CD14-positive monocyte (primary cell): Measurements from ENCODE around the gene ARHGAP32. TPM values are rescaled to one million over a fixed set of nuclear protein-coding genes. Genes with fewer than 3 reads are reported as not detected.

Experiments
- DNase-seq, 3 donors: peaks; one replicate each; pipeline ENCODE4 v3.0.0-alpha.2; 2011 to 2022
- H2AFZ ChIP-seq: 2 replicates; pipeline ENCODE4 v1.6.0; 2012; ENCODE audit warnings: mild to moderate bottlenecking, low read depth, low read length, inconsistent platforms; ENCODE audit not compliant: insufficient read depth, poor library complexity, severe bottlenecking
- H3K27ac ChIP-seq, 2 donors: 1 replicate in 1 of 2; 2 replicates in 1 of 2; pipeline ENCODE4 v1.5.1; 2012 to 2013; ENCODE audit warnings: low read length in 2 of 2, control low read depth in 1 of 2, inconsistent platforms in 1 of 2, low read depth in 1 of 2, mild to moderate bottlenecking in 1 of 2
- H3K27me3 ChIP-seq, 2 donors: one replicate each; pipeline versions ENCODE4 v1.6.0 to v1.6.1; 2011 to 2013; ENCODE audit warnings: low read length in 2 of 2; ENCODE audit not compliant: control insufficient read depth in 2 of 2, insufficient read depth in 2 of 2
- H3K36me3 ChIP-seq, 2 donors: replicated peaks in 1 of 2; 1 replicate in 1 of 2; 2 replicates in 1 of 2; pipeline versions ENCODE4 v1.5.1 to v1.6.1; 2012 to 2013; ENCODE audit warnings: low read length in 2 of 2, control low read depth in 1 of 2, inconsistent platforms in 1 of 2, mild to moderate bottlenecking in 1 of 2; ENCODE audit not compliant: insufficient read depth in 2 of 2, control insufficient read depth in 1 of 2
- H3K4me1 ChIP-seq, 2 donors: 1 replicate in 1 of 2; 2 replicates in 1 of 2; pipeline versions ENCODE4 v1.5.1 to v1.6.1; 2012 to 2013; ENCODE audit warnings: low read length in 2 of 2, control low read depth in 1 of 2, inconsistent platforms in 1 of 2, mild to moderate bottlenecking in 1 of 2, moderate library complexity in 1 of 2; ENCODE audit not compliant: insufficient read depth in 2 of 2, control insufficient read depth in 1 of 2
- H3K4me2 ChIP-seq: replicated peaks from 2 replicates; pipeline ENCODE3; 2012; ENCODE audit warnings: low read length, moderate library complexity, mild to moderate bottlenecking; ENCODE audit not compliant: poor library complexity, severe bottlenecking; ENCODE audit errors: extremely low read depth
- H3K4me3 ChIP-seq, 3 experiments: fragments of 200-600 bp in 1 of 3; sonication (generic) in 1 of 3; replicated peaks in 1 of 3; 1 replicate in 2 of 3; 2 replicates in 1 of 3; pipeline ENCODE4 v1.5.1; 2011 to 2013; ENCODE audit warnings: low read length in 3 of 3, mild to moderate bottlenecking in 3 of 3, control low read depth in 2 of 3, low read depth in 2 of 3, inconsistent platforms in 1 of 3, moderate library complexity in 1 of 3
- H3K79me2 ChIP-seq: 2 replicates; pipeline ENCODE4 v1.6.0; 2012; ENCODE audit warnings: mild to moderate bottlenecking, control low read depth, inconsistent platforms, low read length, moderate library complexity; ENCODE audit not compliant: insufficient read depth
- H3K9ac ChIP-seq: 2 replicates; pipeline ENCODE4 v1.6.0; 2017; ENCODE audit warnings: low read length, mild to moderate bottlenecking; ENCODE audit not compliant: insufficient read depth, poor library complexity, severe bottlenecking
- H3K9me3 ChIP-seq, 2 donors: replicated peaks in 1 of 2; 1 replicate in 1 of 2; 2 replicates in 1 of 2; pipeline versions ENCODE4 v1.5.1 to v1.6.1; 2012 to 2013; ENCODE audit warnings: low read length in 2 of 2, control low read depth in 1 of 2; ENCODE audit not compliant: control insufficient read depth in 1 of 2, insufficient read depth in 1 of 2
- H4K20me1 ChIP-seq: 2 replicates; pipeline ENCODE4 v1.6.0; 2012; ENCODE audit warnings: mild to moderate bottlenecking, low read length, control low read depth, moderate library complexity; ENCODE audit not compliant: insufficient read depth
- H3K27ac Mint-ChIP-seq, 7 donors: one replicate each; pipeline ENCODE4 v1.8.0; 2020; ENCODE audit warnings: mild to moderate bottlenecking in 7 of 7, mixed read lengths in 7 of 7, moderate library complexity in 6 of 7, inconsistent platforms in 2 of 7
- H3K27me3 Mint-ChIP-seq, 3 donors: one replicate each; pipeline ENCODE4 v1.8.0; 2021 to 2022; ENCODE audit warnings: low read depth in 3 of 3, mild to moderate bottlenecking in 3 of 3, mixed read lengths in 3 of 3, moderate library complexity in 3 of 3, inconsistent platforms in 1 of 3
- H3K36me3 Mint-ChIP-seq, 2 donors: one replicate each; pipeline ENCODE4 v1.8.0; 2020; ENCODE audit warnings: mixed read lengths in 2 of 2, inconsistent platforms in 1 of 2, mild to moderate bottlenecking in 1 of 2
- H3K4me1 Mint-ChIP-seq: one replicate; pipeline ENCODE4 v1.8.0; 2020; ENCODE audit warnings: mild to moderate bottlenecking, mixed read lengths
- H3K4me3 Mint-ChIP-seq, 2 donors: one replicate each; pipeline ENCODE4 v1.8.0; 2020; ENCODE audit warnings: mild to moderate bottlenecking in 2 of 2, mixed read lengths in 2 of 2, moderate library complexity in 1 of 2
- H3K9me3 Mint-ChIP-seq, 7 donors: one replicate each; pipeline ENCODE4 v1.8.0; 2020 to 2022; ENCODE audit warnings: mixed read lengths in 7 of 7, mild to moderate bottlenecking in 6 of 7, moderate library complexity in 6 of 7, inconsistent platforms in 2 of 7
- WGBS: methylation state at CpG from one replicate; pipeline ENCODE4 v1.1.5; 2013; ENCODE audit warnings: missing lambda C conversion rate; ENCODE audit not compliant: insufficient coverage; 5-methylcytosine and 5-hydroxymethylcytosine counted together
- intact Hi-C, 2 donors: fragments of 100-400 bp; cut with micrococcal nuclease; formaldehyde crosslinking; loops; one replicate each; pipeline versions ENCODE4 v1.15.0 to v1.15.1; 2023
- polyA plus RNA-seq, 3 donors: library from polyadenylated mRNA; depleted of rRNA in 1 of 3; unstranded in 2 of 3; stranded (reverse) in 1 of 3; fragments of 300-500 nt in 2 of 3; fragments of >200 nt in 1 of 3; fragmentation: Illumina TruSeq in 2 of 3; gene quantifications; 1 replicate in 2 of 3; 2 replicates in 1 of 3; pipeline ENCODE4 v1.2.3, GENCODE V29; 2012 to 2021
- TF ChIP-seq, protein P1 (sequence below): fragments of 200-600 bp; IDR thresholded peaks from one replicate; pipeline ENCODE4 v1.8.0; 2022; ENCODE audit warnings: antibody characterized with exemption, mild to moderate bottlenecking

Gene ARHGAP32
- polyA plus RNA-seq, 3 donors: 0.13 to 3.4 (median 0.72) TPM

DNA sequence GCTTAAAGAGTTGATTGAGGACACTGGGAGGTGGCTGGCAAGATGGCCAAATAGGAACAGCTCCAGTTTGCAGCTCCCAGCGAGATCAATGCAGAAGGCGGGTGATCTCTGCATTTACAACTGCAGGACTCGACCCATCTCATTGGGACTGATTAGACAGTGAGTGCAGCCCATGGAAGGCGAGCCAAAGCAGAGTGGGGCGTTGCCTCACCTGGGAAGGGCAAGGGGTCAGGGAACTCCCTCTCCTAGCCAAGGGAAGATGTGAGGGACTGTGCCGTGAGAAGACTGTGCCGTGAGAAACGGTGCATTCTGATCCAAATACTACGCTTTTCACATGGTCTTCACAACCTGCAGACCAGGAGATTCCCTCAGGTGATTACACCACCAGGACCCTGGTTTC, 36.4 kb downstream of the ARHGAP32 start:
- no peak overlapping the region for H3K27ac ChIP-seq
- intact Hi-C loops: no loop called here
- TF ChIP-seq, protein P1, sequence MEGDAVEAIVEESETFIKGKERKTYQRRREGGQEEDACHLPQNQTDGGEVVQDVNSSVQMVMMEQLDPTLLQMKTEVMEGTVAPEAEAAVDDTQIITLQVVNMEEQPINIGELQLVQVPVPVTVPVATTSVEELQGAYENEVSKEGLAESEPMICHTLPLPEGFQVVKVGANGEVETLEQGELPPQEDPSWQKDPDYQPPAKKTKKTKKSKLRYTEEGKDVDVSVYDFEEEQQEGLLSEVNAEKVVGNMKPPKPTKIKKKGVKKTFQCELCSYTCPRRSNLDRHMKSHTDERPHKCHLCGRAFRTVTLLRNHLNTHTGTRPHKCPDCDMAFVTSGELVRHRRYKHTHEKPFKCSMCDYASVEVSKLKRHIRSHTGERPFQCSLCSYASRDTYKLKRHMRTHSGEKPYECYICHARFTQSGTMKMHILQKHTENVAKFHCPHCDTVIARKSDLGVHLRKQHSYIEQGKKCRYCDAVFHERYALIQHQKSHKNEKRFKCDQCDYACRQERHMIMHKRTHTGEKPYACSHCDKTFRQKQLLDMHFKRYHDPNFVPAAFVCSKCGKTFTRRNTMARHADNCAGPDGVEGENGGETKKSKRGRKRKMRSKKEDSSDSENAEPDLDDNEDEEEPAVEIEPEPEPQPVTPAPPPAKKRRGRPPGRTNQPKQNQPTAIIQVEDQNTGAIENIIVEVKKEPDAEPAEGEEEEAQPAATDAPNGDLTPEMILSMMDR: no peak
- no peaks in the 10 kb centered on the region for H3K36me3 ChIP-seq
- peaks cover 0 to 1% (median 0%) of the 10 kb centered on the region in 3 donors for H3K27me3 Mint-ChIP-seq
- peaks cover 12 to 32% of the 10 kb centered on the region in 2 donors for H3K36me3 Mint-ChIP-seq
- H3K9me3 Mint-ChIP-seq: peaks cover 25 to 38% (median 35%) of the 10 kb centered on the region in 7 donors
- no peak for DNase-seq
- H3K27me3 ChIP-seq: no peaks in the 10 kb centered on the region
- H3K4me1 Mint-ChIP-seq: no peaks in the 10 kb centered on the region
- no peak overlapping the region for H3K4me3 ChIP-seq
- H3K27ac Mint-ChIP-seq: no peak overlapping the region
- H3K9ac ChIP-seq: no peak overlapping the region
- no peak overlapping the region for H3K4me3 Mint-ChIP-seq
- no peak overlapping the region for H2AFZ ChIP-seq
- H3K9me3 ChIP-seq: peaks cover 15 to 20% of the 10 kb centered on the region in 2 donors
- H3K4me1 ChIP-seq: no peaks in the 10 kb centered on the region
- H3K4me2 ChIP-seq: no peak overlapping the region
- no peaks in the 10 kb centered on the region for H3K79me2 ChIP-seq
- 97% methylated on average over 9 of the region's 9 CpGs for WGBS
- no peaks in the 10 kb centered on the region for H4K20me1 ChIP-seq

DNA sequence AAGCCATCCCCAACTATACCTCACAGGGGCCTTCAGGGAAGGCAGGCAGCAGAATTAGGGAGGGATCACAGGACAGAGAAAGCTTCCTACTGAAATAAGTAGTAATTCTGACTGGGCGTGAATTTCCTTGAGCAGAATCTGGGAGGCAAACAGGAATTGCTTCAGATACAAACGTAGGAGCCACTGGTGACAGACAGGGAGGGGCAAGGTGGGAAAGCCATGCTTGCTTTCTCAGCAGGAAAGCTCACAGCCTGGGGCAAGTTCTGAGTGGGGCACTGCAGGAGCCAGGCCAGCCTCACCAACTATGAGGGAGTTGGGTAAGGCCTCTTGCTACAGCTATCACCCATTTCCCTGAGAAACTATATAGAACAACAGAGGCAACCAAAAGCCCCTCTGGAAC, 43.6 kb downstream of the ARHGAP32 start:
- TF ChIP-seq, protein P1: no peak
- no peak overlapping the region for H2AFZ ChIP-seq
- H3K9me3 ChIP-seq: peaks cover 16 to 28% of the 10 kb centered on the region in 2 donors
- H3K27ac ChIP-seq: no peak overlapping the region
- H3K27me3 Mint-ChIP-seq: no peaks in the 10 kb centered on the region
- H3K79me2 ChIP-seq: no peaks in the 10 kb centered on the region
- H3K4me1 Mint-ChIP-seq: no peaks in the 10 kb centered on the region
- H3K36me3 ChIP-seq: no peaks in the 10 kb centered on the region
- H4K20me1 ChIP-seq: no peaks in the 10 kb centered on the region
- 100% methylated on average over 2 of the region's 2 CpGs for WGBS
- intact Hi-C loops: no loop called here
- no peaks in the 10 kb centered on the region for H3K4me1 ChIP-seq
- no peak overlapping the region for H3K4me3 ChIP-seq
- H3K27ac Mint-ChIP-seq: no peak overlapping the region
- no peak overlapping the region for H3K9ac ChIP-seq
- H3K4me3 Mint-ChIP-seq: no peak overlapping the region
- H3K4me2 ChIP-seq: no peak overlapping the region
- no peak for DNase-seq
- no peaks in the 10 kb centered on the region for H3K27me3 ChIP-seq
- peaks cover 2 to 11% of the 10 kb centered on the region in 2 donors for H3K36me3 Mint-ChIP-seq
- peaks cover 26 to 39% (median 35%) of the 10 kb centered on the region in 7 donors for H3K9me3 Mint-ChIP-seq
